Lung microvascular endothelial cell (primary cell): ENCODE data around the gene PARP3. TPM values are rescaled to one million over a fixed set of nuclear protein-coding genes. Genes with fewer than 3 reads are reported as not detected.
A peak's percentile ranks its signal among the peaks of the same experiment; 100 is the strongest.

Experiments
- DNase-seq, 2 donors: peaks; one replicate each; pipeline versions ENCODE4 v3.0.0 to v3.0.0-alpha.2; 2010; ENCODE audit warnings: low read depth in 2 of 2
- total RNA-seq: library from RNA; depleted of rRNA; stranded (reverse); fragments of >200 nt; gene quantifications from 2 replicates; pipeline ENCODE4 v1.2.1, GENCODE V29; 2014

Gene PARP3
- total RNA-seq, 1 donor from 2014 or later, result 4.6 TPM

DNA sequence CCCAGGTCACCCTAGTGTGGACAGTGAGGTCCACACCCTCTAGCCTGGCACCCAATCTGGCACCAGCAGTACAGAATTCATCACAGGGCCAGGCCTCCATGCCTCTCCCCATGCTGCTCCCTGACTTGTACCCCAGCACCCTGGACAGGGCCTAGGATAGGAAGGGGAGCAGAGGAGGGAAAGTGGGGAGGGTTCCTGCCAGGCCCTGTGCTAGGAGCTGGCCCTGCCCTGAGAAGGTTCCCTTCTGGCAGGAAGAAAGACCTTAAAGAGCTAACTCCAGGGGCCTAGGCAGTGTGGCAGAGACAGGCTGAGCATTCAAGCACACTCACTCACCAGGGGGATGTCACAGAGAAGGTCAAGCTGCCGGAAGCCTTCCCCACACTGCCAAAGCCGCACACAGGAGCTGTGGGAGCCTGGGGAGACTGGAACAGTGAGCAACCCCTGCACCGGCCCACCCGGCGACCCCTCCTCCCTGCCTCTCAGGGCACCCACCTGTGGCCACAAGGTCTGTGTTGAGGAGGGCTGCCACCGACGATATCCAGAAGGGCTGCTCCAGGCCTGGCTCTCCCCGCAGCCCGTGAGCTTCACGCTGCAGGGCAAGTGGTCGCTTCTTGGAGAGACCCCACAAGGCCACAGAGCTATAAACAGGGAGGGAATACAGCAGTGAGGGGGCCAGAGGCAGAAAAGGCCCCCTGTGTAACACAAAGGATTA, 7.9 kb upstream of the PARP3 start:
- no peak for DNase-seq

GRCh38 chr3:51934991-51935885, 6.9 kb upstream of the PARP3 start:
- DNase-seq, result no peak

DNA sequence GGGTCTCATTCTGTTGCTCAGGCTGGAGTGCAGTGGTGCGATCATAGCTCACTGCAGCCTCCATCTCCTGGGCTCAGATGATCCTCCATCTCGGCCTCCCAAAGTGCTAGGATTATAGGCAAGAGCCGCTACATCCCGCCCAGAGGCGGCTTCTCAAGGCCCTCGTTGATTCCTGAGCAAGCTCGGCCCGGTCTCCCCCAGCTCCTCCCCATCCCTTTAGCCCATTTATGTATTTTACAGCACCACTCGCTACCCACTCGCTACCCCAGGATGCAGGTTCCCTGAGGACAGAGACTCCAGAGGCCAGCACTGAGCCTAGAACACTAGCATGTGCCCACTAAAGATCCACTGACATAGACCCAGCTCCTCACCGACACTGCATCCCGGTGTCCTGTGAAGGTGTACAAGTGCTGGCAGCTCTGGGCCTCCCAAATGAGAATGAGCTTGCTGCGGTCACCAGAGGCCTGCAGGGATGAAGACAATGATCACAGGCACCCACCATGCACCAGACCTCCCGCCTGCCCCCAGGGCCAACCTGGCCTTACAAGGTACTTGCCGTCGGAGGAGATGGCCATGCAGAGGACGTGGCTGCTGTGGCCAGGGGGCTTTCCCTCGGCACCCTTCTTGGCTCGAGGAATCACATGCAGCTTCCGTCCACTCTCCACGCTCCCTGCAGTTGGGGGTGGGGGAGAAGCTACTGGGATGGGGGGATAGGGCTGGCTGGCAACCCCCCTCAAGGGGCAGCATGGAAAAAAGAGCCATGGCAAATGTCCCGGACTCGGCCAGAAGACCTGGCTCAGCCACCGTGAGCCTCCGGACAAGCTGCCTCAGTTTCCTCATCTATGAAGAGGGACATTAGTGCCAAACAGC, 6.0 kb upstream of the PARP3 start:
- DNase-seq, result peak in 1 of 2 donors; percentile 1

DNA sequence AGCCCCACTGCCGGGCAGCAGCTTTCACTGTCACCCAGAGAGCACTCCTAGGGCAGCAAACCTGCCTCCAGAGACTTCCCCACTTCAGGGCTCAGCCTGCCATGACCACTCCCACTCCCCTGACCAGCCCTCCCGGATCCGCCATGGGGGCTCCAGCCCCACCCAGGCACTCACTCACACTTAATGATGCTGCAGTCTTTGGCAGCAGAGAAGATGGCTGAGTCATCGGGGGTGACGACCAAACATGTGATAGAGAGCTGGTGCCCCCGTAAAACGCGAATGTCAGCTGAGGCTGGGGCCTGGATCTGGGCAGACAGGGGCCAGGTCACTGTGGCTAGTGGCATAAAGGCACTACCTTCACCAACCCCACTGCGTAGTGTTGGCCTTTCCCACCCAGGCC, 5.1 kb upstream of the PARP3 start:
- DNase-seq, result peak in 1 of 2 donors; percentile 1

- peak in 1 of 2 donors; percentile 0 for DNase-seq
Observed at GRCh38 chr3:51937611-51938450, 4.3 kb upstream of the PARP3 start.

GRCh38 chr3:51938780-51939425, 3.3 kb upstream of the PARP3 start:
- peak in 1 of 2 donors; percentile 0 for DNase-seq

- DNase-seq, result no peak
Observed at GRCh38 chr3:51940648-51941462, 1.3 kb upstream of the PARP3 start.

GRCh38 chr3:51941463-51941797, 733 bp upstream of the PARP3 start:
- DNase-seq, result no peak

GRCh38 chr3:51942603-51943450, 664 bp downstream of the PARP3 start:
- DNase-seq, result peak; percentile 45 to 58

DNA sequence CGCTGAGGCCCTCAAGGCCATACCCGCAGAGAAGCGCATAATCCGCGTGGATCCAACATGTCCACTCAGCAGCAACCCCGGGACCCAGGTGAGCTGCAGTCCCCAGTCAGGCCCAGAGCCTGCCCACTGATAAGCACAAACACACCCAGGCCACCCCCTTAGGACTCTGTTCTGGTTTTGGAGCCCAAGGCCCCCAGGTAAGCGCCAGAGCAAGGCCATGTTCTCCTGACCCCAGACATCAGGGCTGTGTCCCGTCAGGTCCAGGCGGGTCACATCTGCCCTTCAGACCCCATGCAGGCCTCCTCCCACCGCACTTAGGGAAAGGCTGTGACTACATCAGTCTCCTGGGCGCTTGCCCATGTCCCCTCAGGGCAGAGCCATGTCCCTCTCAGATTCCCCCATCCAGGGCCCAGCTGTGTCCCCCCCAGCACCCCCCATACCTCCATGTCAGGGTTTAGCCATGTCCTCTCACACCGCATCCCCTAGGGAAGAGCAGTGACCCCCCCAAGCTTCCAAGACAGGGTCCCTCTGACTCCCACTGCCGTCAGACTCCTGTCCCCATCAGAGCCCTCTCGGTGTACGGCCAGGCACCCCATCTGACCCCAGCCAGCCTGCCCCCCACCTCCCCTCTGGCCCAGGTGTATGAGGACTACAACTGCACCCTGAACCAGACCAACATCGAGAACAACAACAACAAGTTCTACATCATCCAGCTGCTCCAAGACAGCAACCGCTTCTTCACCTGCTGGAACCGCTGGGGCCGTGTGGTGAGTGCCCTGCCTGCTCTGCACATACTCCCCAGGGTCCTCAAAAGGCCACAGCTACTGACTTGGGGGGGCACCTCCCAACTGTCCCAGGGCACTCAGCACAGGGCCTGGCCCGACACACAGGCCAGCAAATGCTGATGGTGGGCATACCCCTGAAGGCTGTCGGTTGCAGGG, 1.6 kb downstream of the PARP3 start:
- DNase-seq, result no peak

DNA sequence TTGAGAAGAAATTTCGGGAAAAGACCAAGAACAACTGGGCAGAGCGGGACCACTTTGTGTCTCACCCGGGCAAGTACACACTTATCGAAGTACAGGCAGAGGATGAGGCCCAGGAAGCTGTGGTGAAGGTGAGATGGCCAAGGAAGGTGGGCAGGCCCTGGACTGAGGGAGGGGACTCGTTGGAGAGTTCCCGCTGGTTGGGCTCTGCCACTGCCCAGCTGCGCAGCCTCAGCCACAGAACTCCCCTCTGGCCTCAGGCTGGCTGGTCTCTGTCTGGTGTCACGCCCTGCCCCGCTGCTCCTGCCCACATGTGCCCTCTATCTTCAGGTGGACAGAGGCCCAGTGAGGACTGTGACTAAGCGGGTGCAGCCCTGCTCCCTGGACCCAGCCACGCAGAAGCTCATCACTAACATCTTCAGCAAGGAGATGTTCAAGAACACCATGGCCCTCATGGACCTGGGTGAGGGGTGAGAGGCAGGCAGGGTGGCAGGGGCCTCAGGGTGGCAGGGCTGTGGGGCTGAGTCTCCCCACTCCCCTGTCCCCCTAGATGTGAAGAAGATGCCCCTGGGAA, 2.4 kb downstream of the PARP3 start:
- DNase-seq, result no peak

DNA sequence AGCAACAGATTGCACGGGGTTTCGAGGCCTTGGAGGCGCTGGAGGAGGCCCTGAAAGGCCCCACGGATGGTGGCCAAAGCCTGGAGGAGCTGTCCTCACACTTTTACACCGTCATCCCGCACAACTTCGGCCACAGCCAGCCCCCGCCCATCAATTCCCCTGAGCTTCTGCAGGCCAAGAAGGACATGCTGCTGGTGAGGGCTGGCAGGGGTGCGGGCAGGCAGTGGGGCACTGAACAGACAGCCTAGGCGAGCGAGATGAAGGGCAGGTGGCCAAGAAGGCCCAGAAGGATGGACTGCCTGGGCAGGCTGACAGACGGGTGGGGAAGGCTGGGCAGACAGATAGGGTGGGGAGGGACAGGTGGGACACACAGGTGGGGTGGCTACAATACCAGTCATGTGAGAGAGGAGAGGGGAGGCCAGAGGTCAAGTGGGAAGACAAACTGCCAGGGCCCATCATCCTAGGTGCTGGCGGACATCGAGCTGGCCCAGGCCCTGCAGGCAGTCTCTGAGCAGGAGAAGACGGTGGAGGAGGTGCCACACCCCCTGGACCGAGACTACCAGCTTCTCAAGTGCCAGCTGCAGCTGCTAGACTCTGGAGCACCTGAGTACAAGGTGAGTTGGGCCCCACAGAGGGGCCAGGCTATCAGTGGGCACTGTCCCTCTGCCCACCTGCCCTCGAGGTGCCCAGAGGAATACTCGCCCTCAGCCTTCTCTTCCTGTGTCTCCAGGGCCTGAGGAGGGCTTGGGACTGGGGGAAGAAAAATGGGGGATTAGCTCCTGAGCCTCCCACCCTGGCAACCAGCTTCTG, 3.1 kb downstream of the PARP3 start:
- DNase-seq, result no peak

GRCh38 chr3:51945926-51946705, 4.0 kb downstream of the PARP3 start:
- DNase-seq, result no peak

DNA sequence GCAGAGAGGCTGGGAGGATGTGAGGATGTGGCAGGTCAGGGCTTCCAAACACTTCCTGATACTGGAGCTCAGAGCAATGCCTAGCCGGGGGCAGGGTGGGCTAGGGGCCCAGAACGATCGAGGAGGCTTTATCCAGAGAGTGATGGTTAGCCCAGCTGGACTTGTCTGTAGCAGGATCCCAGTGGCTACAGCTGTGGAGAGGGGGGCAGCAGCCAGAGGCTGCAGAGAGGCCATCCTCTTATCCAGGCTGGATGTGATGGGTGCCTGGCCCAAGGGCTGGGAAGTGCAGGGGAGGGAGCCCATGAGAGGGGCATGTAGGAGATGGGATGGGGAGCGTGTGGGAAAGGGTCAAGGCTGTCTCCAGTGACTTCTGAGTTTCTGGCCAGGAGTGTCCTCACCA, 4.6 kb downstream of the PARP3 start:
- DNase-seq, result no peak

DNA sequence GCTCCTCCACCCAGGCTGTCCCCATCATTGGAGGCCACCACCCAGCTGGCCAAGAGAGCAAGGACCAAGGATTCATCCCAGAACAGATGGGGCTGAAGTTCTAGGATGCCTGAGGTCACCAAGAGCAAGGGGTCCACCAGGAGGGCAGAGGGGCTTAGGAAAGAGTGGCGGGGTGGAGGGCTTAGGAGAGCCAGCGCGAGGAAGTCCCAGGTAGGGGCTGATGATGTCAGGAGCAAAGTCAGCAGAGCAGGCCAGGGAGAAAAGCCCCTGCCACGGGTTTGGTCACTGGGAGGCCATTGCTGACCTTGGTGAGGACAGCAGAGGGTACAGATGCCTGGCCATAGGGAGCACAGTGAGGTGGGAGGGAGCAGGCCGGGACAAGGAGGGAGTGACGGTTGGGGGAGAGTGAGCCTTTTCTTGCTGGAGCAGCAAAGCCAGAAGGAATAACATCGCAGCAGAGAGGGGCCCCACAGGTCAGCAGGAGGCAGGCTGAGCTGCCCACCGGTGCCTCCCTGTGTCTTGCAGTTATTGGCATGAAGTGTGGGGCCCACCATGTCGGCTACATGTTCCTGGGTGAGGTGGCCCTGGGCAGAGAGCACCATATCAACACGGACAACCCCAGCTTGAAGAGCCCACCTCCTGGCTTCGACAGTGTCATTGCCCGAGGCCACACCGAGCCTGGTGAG, 5.2 kb downstream of the PARP3 start:
- no peak for DNase-seq
